HL-60/S4 treated with phorbol 12-myristate 13-acetate at 8.2 ng/mL for 4 days and 3 days (cell line): Measurements from ENCODE around the gene PDZD2.

ENCODE experiments used
- in situ Hi-C: fragments of 300-500 bp; cut with MboI; formaldehyde crosslinking; loops from 2 replicates; pipeline ENCODE4 v1.15.0; 2022; ENCODE audit warnings: low sequenced_read_pairs

PDZD2 gene

GRCh38 chr5:32147959-32148358 is 509.0 kb downstream of the PDZD2 start:
- in situ Hi-C loops: no loop called here

- in situ Hi-C loops: no loop called here
These were observed 511.4 kb downstream of the PDZD2 start for GRCh38 chr5:32150366-32150765.

- in situ Hi-C loops: no loop called here
These were observed 512.3 kb downstream of the PDZD2 start for GRCh38 chr5:32151198-32151597.

GRCh38 chr5:32153723-32154122 is 514.8 kb downstream of the PDZD2 start:
- in situ Hi-C loops: no loop called here

- in situ Hi-C loops: no loop called here
These were observed 516.3 kb downstream of the PDZD2 start for GRCh38 chr5:32155211-32155610.

GRCh38 chr5:32156635-32157034 is 517.7 kb downstream of the PDZD2 start:
- in situ Hi-C loops: no loop called here

GRCh38 chr5:32157078-32157477 is 518.1 kb downstream of the PDZD2 start:
- in situ Hi-C loops: no loop called here

- in situ Hi-C loops: no loop called here
These were observed 519.7 kb downstream of the PDZD2 start for GRCh38 chr5:32158679-32158975.

GRCh38 chr5:32159328-32160072 is 520.6 kb downstream of the PDZD2 start:
- in situ Hi-C loops: no loop called here

GRCh38 chr5:32160228-32160627 is 521.3 kb downstream of the PDZD2 start:
- in situ Hi-C loops: no loop called here
